Midbrain (tissue), 1 donor: Measurements from ENCODE around the gene IGIP.

Experiments used
- DNase-seq: peaks from one replicate; lab custom pipeline; 2025; lab: John Stamatoyannopoulos, UW

IGIP gene

DNA sequence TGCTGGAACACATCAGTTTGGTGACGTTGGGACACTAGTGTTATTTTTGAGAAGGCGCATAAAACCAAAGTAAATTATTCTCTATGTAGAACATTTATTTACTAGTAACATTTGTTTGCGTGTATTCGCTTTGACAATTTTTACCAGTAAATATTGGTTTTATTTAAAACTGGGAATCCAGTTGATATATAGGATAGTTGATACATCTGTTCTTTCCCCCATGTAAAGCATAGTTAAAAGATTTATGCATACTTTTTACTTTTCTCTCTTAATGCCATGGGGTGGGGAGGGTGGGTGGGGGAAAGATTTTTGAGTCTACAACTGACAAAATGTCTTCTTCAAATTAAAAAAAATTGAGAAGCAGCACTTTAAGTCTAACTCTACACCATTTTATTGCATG lies at the start of gene IGIP:
IGIP (plus strand) TSS at position 301 of the 400 bp plus-strand sequence. CDS start 2,540 bp downstream, outside the sequence.
- no peak for DNase-seq

DNA sequence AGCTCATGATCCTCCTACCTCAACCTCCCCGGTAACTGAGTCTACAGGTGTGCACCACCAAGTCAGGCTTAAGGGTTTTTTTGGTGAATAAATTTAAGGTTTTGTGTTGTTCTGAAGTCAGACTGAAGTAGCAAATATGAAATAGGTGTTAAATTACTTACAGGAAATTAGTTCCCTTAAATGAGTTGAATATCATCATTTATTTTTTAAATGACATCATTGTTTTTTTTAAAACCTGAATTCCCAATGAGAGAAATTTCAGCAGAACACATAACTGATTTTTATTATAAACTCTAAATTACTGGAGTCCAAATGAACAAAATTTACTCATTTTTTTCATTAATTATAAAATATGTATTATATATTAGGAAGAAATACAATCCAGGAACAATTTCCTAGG lies 49.6 kb upstream of the IGIP start:
- no peak for DNase-seq

DNA sequence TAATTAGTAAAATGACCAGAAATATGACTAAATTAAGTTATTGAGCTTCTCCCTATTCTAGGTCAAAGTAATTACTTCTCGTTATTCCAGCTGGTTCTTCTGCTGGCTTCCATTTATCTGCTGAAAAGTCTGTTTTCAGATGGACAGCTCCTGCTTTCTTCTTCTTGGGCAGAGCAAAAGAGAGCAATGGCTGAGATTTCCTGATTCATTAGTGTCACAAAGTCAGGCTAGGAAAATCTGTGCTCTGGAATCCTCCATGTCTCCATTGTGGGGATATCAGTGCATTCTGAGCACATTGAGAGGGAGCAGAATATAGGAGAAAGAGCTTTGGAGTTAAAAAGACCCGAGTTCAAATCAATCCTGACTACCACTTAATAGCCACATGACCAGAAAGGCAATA lies 48.9 kb upstream of the IGIP start:
- no peak for DNase-seq

DNA sequence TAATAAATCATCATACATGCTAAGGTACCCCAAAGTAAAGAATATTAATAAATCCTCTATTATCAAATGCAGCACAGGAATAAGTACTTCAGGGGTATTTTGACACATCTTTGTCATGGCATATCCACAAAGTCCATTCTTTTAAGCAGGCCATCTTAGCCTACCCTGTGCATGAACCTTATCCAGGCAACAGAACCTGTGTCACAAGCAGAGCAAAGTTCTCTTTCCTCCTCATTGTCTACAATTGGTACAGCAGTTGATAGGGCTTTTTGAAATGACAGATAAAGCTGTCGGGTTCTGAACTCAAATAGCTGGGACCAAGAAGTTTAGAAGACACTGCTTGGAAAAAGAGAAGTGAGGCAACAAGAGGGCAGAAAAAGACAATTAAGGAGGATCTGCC lies 42.6 kb upstream of the IGIP start:
- no peak for DNase-seq

DNA sequence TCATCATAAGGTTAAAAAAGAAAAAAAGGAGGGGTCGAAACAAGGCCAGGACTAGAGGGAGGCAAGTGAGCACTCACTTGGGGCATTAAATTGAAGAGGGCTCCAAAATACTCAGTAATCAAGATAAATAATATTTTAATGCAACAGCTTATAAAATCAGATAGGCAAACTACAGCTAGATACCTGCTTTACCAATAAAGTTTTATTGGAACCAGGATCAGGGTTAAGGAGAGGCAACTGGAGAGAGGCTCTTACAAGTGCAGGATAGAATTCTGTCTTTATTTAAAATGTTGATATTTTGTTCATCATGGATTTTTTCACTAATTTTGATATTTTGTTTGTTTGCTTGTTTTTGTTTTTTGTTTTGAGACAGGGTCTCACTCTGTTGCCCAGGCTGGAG lies 42.1 kb upstream of the IGIP start:
- DNase-seq = no peak

DNA sequence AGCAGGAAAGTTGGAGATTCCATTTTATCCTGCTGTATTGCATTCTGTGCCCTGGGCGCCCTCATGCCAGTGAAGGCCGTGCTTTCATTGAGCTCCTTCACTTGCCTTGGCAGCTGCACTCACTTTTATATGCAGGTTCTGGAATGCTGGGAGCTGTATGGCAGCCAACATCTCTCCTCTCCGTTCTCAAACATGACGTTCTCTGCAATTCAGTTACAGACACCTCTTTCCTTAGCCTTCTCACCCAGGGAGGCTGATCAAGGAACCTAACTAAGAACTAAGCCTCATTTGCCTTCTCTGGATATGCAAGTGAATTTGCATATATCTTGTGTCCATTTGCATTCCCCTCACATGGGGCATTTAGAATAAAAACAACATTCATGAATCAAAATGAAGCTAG lies 41.2 kb upstream of the IGIP start:
- DNase-seq = peak; percentile 20

DNA sequence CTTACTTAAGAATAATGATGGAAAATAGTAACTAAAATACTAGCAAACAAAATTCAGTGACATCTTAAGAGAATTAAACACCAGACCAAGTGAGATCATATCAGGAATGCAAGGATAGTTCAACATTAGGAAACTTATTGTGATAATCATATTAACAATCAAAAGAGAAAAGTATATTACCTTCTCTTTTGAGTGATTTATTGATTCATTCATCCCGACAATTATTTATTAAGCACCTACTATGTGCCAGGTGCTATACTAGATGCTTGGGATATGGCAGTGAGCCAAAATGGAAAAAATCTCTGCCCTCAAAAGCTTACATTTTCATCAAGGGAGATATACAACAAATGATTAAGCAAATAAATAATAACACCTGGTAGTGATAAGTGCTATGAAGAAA lies 35.5 kb upstream of the IGIP start:
- no peak for DNase-seq

DNA sequence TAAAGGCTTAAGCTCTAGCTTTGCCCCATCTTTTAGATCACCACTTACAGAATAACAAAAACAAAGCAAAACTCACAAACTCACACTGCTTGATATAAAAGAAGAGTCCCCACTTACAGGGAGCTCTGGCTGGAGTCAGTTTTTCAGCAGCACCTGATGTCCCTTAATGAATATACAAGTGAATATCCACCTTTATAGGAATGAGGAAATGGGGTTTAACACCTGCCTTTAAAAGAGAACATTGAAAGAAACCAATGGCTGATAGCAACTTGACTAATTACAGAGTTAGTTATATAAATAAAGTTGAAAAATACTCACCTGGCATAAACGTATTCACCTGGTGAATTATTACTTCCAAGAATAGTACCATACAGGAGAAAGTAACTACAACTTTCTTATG lies 32.6 kb upstream of the IGIP start:
- DNase-seq = no peak

DNA sequence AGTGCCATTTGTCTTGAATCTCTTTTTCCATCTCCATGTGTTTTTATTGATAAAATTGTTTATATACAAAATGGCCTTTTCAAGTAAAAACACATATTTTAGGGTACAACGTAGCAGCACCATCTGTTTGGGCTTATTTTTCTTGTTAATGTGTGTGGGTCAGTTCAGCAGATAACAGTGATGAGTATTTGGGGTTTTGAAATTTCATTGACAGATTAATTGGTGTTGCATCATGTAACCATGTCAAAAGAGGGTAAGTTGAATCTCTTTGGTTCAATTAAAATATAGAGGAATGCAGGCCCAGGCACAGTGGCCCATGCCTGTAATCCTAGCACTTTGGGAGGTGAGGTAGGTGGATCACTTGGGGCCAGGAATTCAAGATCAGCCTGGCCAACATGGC lies 31.9 kb upstream of the IGIP start:
- DNase-seq = no peak

DNA sequence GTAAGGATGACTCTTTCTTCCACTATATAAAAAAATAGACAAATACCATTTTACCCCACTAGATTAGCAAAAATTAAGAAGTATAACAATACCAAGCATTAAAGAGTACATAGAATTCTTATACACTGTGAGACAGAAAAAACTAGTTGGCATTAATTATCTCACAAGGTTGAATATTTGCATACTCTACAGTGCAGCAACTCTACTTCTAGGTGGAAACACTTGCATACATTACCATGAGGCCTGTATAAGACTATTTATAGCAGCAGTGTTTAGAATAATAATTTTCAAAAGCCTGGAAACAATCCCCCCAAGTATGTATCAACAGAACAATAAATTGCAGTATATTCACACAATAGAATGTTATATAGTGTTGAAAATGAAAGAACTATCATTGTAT lies 30.8 kb upstream of the IGIP start:
- no peak for DNase-seq

DNA sequence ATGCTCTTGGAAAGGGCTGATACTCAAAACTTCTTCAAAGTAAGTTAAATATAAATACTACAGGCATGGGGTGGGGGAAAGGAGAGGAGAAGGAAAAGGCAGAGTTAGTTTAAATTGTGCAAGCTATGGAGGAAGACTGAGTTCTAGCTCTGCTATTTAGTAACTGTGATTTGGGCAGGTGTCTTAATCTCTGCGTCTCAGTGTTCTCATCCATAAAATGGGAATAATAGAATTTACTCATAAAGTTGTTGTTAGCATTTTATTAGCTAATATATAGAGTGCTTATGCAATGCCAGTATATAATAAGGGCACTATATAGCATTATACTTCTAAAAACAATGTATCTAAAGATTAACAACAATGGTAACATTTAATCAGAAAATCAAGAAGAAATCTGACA lies 24.6 kb upstream of the IGIP start:
- DNase-seq = no peak

DNA sequence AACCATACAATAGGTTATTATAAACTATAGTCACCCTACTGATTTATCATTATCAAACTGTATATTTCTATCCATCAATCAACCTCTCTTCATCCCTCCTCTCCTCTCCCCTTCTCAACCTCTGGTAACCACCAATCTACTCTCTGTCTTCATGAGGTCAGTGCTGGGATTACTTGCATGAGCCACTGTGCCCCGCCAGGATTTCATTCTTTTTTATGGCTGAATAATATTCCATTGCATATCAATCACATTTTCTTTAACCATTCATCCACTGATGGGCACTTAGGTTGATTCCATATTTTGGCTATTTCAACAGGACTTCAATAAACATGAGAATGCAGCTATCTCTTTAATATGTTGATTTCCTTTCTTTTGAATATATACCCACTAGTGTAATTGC lies 22.6 kb upstream of the IGIP start:
- DNase-seq = no peak

DNA sequence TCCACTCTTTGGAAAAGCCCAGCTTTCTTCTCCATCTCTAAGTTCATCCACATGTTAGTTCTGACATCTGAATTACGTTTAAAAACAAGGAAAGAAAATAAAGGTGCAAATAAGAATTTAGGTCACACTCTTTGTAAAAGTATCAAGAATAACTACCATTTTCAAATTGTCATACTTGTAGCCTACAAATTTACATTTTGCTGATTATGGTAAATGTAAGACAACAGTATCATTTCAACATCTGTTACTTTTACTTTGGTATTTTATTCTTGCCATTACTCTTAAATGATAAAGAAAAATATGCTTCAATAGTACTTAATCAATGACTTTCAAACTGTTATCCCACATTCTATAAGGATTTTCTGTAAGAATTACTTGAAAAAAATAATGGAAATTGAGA lies 21.6 kb upstream of the IGIP start:
- no peak for DNase-seq

DNA sequence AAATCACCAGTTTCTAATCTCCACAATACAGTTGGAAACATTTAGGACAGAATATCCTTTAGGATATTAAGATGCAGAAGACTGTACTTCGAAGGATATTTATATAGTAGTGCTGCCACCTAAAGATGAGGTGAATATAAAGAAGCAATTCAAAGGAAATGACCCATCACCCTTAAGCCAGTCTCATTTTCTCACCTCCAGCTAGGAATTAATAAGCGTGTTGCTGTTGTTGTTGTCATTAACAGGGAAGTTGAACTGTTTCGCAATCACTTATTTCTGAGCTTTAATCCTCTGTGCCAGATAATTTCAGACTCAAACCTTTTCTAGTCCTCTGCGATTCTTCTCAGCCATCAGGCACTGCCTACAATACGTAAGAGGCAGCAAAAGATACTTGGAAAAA lies 19.6 kb upstream of the IGIP start:
- no peak for DNase-seq

DNA sequence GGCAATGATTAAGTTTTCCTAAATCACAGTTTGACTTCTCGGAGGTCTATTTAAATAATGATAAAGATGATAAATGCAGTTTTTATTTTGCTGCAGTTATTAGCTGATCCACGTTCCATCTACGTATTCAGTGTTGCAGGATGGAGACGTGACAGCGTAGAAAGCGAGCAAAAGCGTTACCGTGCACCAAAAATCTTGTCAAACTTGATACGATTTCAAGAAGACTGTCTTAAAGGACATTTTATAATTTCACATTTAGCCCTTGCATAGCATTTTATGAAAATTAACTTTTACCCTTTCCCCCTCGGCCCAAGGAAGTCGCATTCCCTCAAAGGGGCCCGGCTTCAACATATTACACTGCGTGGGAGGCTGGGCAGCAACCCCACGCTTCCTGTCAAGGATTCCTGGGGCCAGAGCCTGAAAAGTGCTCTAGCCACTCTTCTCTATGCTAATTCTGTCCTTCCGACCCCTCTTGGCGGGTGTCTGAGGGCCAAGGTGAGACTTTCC lies 18.9 kb upstream of the IGIP start:
- DNase-seq = no peak

DNA sequence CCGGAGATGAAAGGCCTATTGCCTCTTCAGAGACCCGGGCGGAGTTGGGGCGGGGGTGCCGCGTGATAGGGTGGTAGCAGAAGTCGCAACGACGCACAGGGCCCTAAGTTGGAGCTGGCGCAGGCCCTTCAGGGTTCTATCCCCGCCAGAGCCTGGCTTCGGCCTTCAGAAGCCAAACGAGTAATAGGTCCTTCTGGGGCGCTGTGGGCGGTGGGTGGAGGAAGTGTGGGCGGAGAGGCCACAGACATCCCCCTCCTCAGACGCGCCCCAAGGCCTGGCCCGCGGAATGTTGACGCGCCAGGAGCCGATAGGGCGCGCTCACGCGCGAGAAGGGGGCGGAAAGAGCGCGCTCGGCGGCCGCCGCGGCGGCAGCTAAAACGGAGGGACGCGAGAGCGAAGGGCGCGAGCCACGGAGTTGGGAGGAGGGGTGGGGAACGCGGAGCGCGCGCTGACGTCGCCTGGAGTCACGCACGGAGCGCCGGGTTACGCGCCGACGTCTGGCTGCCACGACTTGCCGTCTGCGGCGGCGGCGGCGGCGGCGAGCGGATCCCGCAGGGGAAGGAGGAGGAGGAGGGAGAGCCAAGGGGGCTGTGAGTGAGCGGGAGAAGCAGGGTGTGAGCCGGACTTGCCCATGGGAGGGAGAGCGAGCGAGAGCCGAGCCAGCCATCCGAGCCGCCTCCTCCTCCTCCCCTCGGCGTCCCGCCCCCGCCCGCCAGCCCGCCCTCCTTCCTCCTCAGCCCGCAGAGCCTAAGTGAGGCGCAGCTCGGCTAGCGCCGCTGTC lies 18.2 kb upstream of the IGIP start:
- DNase-seq = peak; percentile 91

DNA sequence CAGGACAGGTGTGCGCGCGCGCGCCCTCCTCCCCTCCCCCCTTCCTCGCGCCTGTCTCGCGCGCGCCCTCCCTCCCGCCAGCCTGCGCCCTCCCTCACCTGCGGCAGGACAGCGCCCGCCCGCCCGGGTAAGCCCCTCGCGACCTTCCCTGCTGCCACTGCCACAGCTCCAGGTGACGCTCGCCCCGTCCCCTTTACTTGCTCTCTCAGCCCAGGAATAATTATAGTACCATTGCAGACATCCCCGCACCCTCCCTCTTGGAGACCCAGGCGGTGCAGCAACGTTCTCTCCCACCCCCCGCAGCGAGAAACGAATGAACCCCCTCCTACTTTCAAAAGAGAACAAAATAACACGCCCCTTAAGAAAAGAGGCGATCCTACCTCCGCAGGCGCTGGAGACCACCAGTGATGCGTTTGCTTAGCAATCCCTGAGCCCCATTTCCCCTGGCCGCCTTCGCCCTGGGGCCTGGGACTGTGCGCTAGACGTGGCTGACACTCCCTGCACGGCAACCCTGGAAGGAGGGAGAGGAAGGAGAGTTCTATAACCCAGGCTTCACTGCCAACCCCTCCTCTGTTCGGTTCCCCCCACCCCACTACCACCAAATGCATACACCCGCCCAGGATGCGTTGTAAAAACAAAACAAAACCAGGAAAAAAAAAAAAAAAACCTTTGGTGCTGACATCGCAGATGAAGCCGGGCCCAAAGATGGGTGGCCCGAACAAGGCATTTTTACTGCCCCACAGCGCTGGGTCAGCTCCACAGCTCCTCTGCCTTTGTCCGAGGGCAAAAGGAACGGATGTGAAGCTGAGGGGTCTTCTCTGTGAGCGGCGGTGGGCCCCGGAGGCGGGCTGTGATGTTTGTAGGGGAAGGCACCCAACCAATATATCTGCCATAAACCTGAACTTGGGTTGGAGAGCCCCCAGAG lies 17.4 kb upstream of the IGIP start:
- no peak for DNase-seq

DNA sequence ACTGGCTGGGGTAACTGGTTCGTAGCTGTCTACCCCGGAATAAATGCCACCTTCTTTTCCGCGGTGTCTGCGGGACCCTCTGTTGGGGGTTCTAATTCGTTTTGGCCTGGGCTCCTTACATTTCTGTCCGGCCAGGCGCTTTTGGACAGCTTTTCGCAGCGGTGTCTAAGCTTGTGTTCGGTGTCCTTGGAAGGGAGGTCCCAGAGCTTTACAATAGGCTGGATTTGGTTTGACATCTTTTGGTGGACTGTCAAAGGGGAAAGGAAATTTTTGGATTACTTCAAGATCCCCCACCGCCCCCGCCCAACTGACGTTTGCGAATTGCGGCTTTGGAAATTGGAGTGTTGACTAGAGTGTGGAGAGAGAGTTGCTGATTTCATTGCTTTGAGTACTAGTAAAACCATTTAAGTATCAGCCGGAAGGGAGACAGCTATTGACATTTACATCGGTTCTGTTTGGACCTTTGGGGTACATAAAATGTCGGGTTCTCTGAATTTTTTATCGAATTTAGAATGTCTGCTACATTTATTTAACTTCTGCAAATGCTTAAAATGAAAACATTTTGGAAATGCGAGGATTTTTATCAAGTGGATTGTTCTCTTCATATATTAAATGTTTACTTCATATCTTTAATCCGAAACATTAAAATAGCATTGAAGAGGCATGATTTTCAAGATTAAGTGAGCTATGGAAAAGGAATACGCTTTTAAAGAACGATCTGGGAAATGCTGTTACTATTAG lies 16.5 kb upstream of the IGIP start:
- no peak for DNase-seq

DNA sequence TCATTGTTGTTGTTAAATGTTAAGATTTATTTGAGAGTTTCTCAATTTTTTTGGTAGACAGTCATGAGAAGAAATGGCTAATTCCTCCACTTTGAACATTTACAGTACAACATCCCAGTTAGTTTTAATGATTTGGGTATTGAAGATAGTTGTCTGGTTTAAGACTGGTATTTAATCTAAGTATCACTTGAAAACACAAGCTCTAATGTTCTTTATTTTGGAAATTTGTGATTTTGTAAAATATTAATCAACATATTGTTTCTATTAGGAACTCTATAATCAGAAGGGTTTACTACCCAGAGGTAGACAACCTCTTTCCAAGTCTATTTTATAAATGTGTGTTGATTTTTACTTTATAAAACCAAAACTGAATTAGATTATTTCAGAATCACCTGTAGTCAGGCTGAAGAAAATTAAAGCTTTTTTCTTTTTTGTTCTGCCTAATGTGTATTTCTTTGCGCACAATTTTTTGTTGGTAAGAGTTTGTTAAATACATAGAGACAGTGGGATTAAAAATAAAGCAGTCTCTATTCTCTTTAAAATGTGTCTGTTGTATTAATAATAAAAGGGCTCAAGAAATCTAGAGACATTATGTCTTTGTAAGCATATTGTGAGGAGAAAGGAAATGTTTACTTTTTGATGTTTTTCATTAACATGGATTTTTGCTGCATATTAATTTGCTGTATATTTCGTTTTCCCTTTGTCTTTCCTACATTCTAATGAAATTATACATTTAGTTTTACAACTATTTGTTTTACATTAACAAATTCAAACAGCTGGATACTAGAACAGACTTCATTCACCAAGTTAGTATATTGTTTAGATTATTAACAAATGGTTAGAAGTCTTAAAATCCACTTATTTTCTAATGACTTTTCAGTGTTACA lies 15.7 kb upstream of the IGIP start:
- no peak for DNase-seq

DNA sequence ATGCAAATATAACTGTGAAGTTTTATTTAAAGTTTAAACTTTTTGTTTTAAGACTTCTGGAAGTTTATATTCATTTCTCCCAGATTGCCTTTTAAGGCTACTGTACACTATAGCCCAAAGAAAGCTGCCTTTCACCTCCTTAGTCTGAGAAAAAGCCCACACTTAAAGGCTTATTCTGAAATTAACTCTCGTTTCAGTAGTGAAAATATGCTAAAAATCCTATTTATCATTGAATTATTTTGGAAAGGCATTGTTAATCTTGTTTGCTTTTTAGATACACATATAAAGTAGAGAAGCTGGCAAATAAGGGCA lies 15.1 kb upstream of the IGIP start:
- no peak for DNase-seq

DNA sequence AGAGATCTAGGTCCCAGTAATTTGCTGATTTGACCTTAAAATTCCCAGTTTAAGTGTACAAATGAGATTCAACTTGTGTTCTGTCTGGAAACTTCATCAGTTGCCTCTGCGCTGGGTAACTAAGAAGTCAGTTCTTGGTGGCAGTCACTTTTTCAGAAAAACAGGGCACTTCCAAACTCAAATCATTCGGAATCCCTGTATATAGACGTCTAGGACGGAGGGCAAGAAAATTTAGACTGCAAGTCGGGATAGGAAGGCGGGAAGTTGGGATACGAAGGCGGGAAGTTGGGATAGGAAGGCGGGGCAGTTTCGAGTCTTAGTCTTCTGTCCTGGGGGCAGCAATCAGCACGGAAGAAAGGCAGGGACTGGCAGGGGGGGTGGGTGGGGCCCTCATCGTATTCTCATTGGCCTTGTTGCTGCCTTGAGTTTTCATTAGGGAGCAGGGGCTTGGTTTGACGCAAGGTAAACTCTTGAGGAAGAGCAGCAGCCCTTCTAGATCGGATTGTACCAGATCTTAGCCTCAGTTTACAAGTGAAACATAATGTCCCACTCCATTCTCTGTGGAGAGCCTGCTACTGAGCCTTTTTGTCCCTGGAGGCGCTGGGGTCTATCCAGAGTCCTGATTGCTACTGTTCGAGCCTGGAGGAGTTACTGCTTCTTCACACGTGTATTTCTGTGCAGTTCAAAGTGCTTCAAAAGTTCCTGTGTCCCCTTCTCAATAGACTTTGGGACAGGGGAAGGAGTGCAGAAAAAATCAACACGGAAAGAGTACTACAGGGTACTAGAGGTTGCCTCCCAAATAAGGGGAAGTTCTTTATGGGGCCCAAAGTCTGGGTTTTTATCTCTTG lies 14.5 kb upstream of the IGIP start:
- DNase-seq = no peak
